B cell (primary cell): ENCODE results near the gene GUCA1C. TPM values are rescaled to one million over a fixed set of nuclear protein-coding genes. Genes with fewer than 3 reads are reported as not detected.

Source experiments
- ATAC-seq: fragments of 200-7000 bp; cut with Tn5 transposase; one replicate; pipeline ENCODE4 v1.10.0; 2021; ENCODE audit warnings: low read depth, mild to moderate bottlenecking, moderate number of reproducible peaks, moderate library complexity
- CTCF ChIA-PET: fragments of 350-600 bp; sonication (Branson Sonifier 250); formaldehyde crosslinking; loops from one replicate; lab custom pipeline; 2021; ENCODE audit warnings: antibody characterized with exemption, inconsistent platforms; lab: Charles Lee
- POLR2A ChIA-PET: fragments of 350-600 bp; sonication (Branson Sonifier 250); formaldehyde crosslinking; loops from one replicate; lab custom pipeline; 2021; ENCODE audit warnings: antibody characterized with exemption; lab: Charles Lee
- DNase-seq: peaks from one replicate; pipeline ENCODE4 v3.0.0; 2013
- H2AFZ ChIP-seq: 2 replicates; pipeline ENCODE4 v1.6.1; 2012; ENCODE audit warnings: mild to moderate bottlenecking, low read depth, low read length; ENCODE audit not compliant: insufficient read depth, poor library complexity, severe bottlenecking
- H3K27ac ChIP-seq, 2 donors: 1 replicate in 1 of 2; 2 replicates in 1 of 2; pipeline ENCODE4 v1.5.1; 2012 to 2013; ENCODE audit warnings: low read length in 2 of 2, mild to moderate bottlenecking in 2 of 2, moderate library complexity in 1 of 2
- H3K27me3 ChIP-seq, 4 experiments: fragments of 200-600 bp in 1 of 4; sonication (generic) in 1 of 4; replicated peaks in 1 of 4; 1 replicate in 2 of 4; 2 replicates in 2 of 4; pipeline versions ENCODE4 v1.6.1 to v1.7.0; 2013 to 2016; ENCODE audit warnings: low read length in 3 of 4, mild to moderate bottlenecking in 2 of 4, mixed read lengths in 1 of 4, moderate library complexity in 1 of 4; ENCODE audit not compliant: insufficient read depth in 4 of 4, control insufficient read depth in 3 of 4; ENCODE audit errors: control extremely low read depth in 1 of 4
- H3K36me3 ChIP-seq, 2 experiments: replicated peaks in 1 of 2; 1 replicate in 1 of 2; 2 replicates in 1 of 2; pipeline versions ENCODE4 v1.6.1 to v1.7.1; 2013; ENCODE audit warnings: low read length in 1 of 2; ENCODE audit not compliant: insufficient read depth in 2 of 2, control insufficient read depth in 1 of 2; ENCODE audit errors: control extremely low read depth in 1 of 2, extremely low read depth in 1 of 2
- H3K4me1 ChIP-seq, 2 donors: fragments of 200-600 bp in 1 of 2; sonication (generic) in 1 of 2; 1 replicate in 1 of 2; 2 replicates in 1 of 2; pipeline versions ENCODE4 v1.5.1 to v1.6.1; 2013 to 2017; ENCODE audit warnings: low read length in 2 of 2; ENCODE audit not compliant: control insufficient read depth in 2 of 2, insufficient read depth in 2 of 2
- H3K4me2 ChIP-seq: replicated peaks from 2 replicates; pipeline ENCODE3; 2012; ENCODE audit warnings: mild to moderate bottlenecking, low read depth, low read length; ENCODE audit not compliant: poor library complexity, severe bottlenecking
- H3K4me3 ChIP-seq, 5 experiments: fragments of 200-600 bp in 1 of 5; sonication (generic) in 1 of 5; 1 replicate in 3 of 5; 2 replicates in 2 of 5; pipeline versions ENCODE4 v1.5.1 to v1.7.0; 2011 to 2016; ENCODE audit warnings: low read length in 4 of 5, mild to moderate bottlenecking in 4 of 5, low read depth in 2 of 5, control low read depth in 1 of 5, moderate library complexity in 1 of 5; ENCODE audit not compliant: insufficient read depth in 1 of 5; ENCODE audit errors: control extremely low read depth in 1 of 5, extremely low read depth in 1 of 5
- H3K79me2 ChIP-seq: fragments of 200-600 bp; sonication (generic); one replicate; pipeline ENCODE4 v1.6.0; 2016; ENCODE audit warnings: low read length; ENCODE audit not compliant: control insufficient read depth, insufficient read depth
- H3K9ac ChIP-seq: fragments of 200-600 bp; sonication (generic); 2 replicates; pipeline ENCODE4 v1.6.1; 2017; ENCODE audit warnings: mild to moderate bottlenecking, low read length, moderate library complexity
- H3K9me3 ChIP-seq, 3 donors: one replicate each; pipeline versions ENCODE4 v1.6.1 to v1.7.1; 2013; ENCODE audit warnings: low read length in 2 of 3; ENCODE audit not compliant: control insufficient read depth in 2 of 3, insufficient read depth in 1 of 3; ENCODE audit errors: control extremely low read depth in 1 of 3
- H4K20me1 ChIP-seq: 2 replicates; pipeline ENCODE4 v1.6.0; 2012; ENCODE audit warnings: mild to moderate bottlenecking, low read length; ENCODE audit not compliant: insufficient read depth, control insufficient read depth, poor library complexity, severe bottlenecking
- H3K27ac Mint-ChIP-seq: one replicate; pipeline ENCODE4 v1.8.0; 2021; ENCODE audit warnings: mixed read lengths
- H3K27me3 Mint-ChIP-seq: one replicate; pipeline ENCODE4 v1.8.0; 2021; ENCODE audit warnings: mixed read lengths
- H3K4me1 Mint-ChIP-seq: one replicate; pipeline ENCODE4 v1.8.0; 2021; ENCODE audit warnings: mixed read lengths
- H3K4me3 Mint-ChIP-seq: one replicate; pipeline ENCODE4 v1.8.0; 2021; ENCODE audit warnings: mixed read lengths
- H3K9me3 Mint-ChIP-seq: one replicate; pipeline ENCODE4 v1.8.0; 2022; ENCODE audit warnings: mixed read lengths; ENCODE audit not compliant: insufficient read depth
- CTCF ChIP-seq: fragments of 200-600 bp; IDR thresholded peaks from one replicate; pipeline ENCODE4 v1.8.0; 2022; ENCODE audit warnings: antibody characterized with exemption, mild to moderate bottlenecking
- EZH2 ChIP-seq: IDR thresholded peaks from 2 replicates; pipeline ENCODE4 v1.6.1; 2012; ENCODE audit warnings: borderline replicate concordance, low read depth, mild to moderate bottlenecking, moderate library complexity, low read length; ENCODE audit not compliant: insufficient read depth, poor library complexity, severe bottlenecking
- WGBS: methylation state at CpG from one replicate; pipeline ENCODE4 v1.1.5; 2013; ENCODE audit warnings: missing lambda C conversion rate; ENCODE audit not compliant: insufficient coverage; 5-methylcytosine and 5-hydroxymethylcytosine counted together
- intact Hi-C: fragments of 100-400 bp; cut with micrococcal nuclease; formaldehyde crosslinking; loops from one replicate; pipeline ENCODE4 v1.10.0; 2022
- polyA plus RNA-seq: library from polyadenylated mRNA; depleted of rRNA; stranded (reverse); fragments of >200 nt; gene quantifications from 2 replicates; pipeline ENCODE4 v1.2.3, GENCODE V29; 2012
- total RNA-seq, 2 donors: library from RNA; stranded (reverse); fragments of 120-200 nt in 1 of 2; gene quantifications; 1 replicate in 1 of 2; 2 replicates in 1 of 2; pipeline versions ENCODE4 v1.2.3 to v1.2.4, GENCODE V29; 2013 to 2022

Gene GUCA1C
- total and polyA plus RNA-seq, 2 donors (not counting 1 experiment from before 2014, with no cell fraction given), result not detected

GRCh38 chr3:108972482-108972881 is 18.8 kb upstream of the GUCA1C start:
- WGBS, result no CpG with 5 or more reads among the region's 3 CpGs
- no peaks in the 10 kb centered on the region for H3K4me1 ChIP-seq
- intact Hi-C loops, result no loop called here
- H3K9me3 ChIP-seq, result no peaks in the 10 kb centered on the region
- H3K27ac Mint-ChIP-seq, result no peak overlapping the region
- no peak overlapping the region for H3K4me2 ChIP-seq
- no peak overlapping the region for H2AFZ ChIP-seq
- no peak for ATAC-seq
- ChIA-PET CTCF (no interaction called here), POLR2A (no interaction called here)
- H4K20me1 ChIP-seq, result no peaks in the 10 kb centered on the region
- TF ChIP-seq CTCF (no peak), EZH2 (no peak)
- no peak overlapping the region for H3K27ac ChIP-seq
- H3K36me3 ChIP-seq, result no peaks in the 10 kb centered on the region
- H3K79me2 ChIP-seq, result no peaks in the 10 kb centered on the region
- H3K27me3 Mint-ChIP-seq, result peaks cover 7% of the 10 kb centered on the region
- H3K9ac ChIP-seq, result no peak overlapping the region
- no peak for DNase-seq
- H3K27me3 ChIP-seq, result no peaks in the 10 kb centered on the region
- H3K9me3 Mint-ChIP-seq, result no peaks in the 10 kb centered on the region
- H3K4me1 Mint-ChIP-seq, result peaks cover 5% of the 10 kb centered on the region
- no peak overlapping the region for H3K4me3 Mint-ChIP-seq
- no peak overlapping the region for H3K4me3 ChIP-seq

GRCh38 chr3:108970561-108970960 is 16.9 kb upstream of the GUCA1C start:
- CTCF ChIA-PET, result no interaction called here
- ATAC-seq (no peak), DNase-seq (no peak)
- POLR2A ChIA-PET, result no interaction called here
- no peak overlapping the region for H3K9ac ChIP-seq
- H3K79me2 ChIP-seq, result no peaks in the 10 kb centered on the region
- no peaks in the 10 kb centered on the region for H3K9me3 ChIP-seq
- H3K27me3 Mint-ChIP-seq, result peaks cover 7% of the 10 kb centered on the region
- no peaks in the 10 kb centered on the region for H3K4me1 ChIP-seq
- H3K27ac Mint-ChIP-seq, result no peak overlapping the region
- H3K9me3 Mint-ChIP-seq, result no peaks in the 10 kb centered on the region
- intact Hi-C loops, result no loop called here
- H3K27me3 ChIP-seq, result no peaks in the 10 kb centered on the region
- peaks cover 8% of the 10 kb centered on the region for H3K4me1 Mint-ChIP-seq
- H2AFZ ChIP-seq, result no peak overlapping the region
- no peak overlapping the region for H3K4me3 ChIP-seq
- H4K20me1 ChIP-seq, result no peaks in the 10 kb centered on the region
- TF ChIP-seq CTCF (no peak), EZH2 (no peak)
- no peaks in the 10 kb centered on the region for H3K36me3 ChIP-seq
- no peak overlapping the region for H3K4me3 Mint-ChIP-seq
- no peak overlapping the region for H3K27ac ChIP-seq
- H3K4me2 ChIP-seq, result no peak overlapping the region
- 50% methylated on average over 2 of the region's 3 CpGs for whole genome bisulfite sequencing
